GM19397 (cell line): ENCODE measurements around the gene ADGRB3.

ENCODE experiments used
- ATAC-seq: cut with Tn5 transposase; IDR thresholded peaks from one replicate; pipeline ENCODE4 v1.9.1; 2021; ENCODE audit warnings: mild to moderate bottlenecking, moderate library complexity; ENCODE audit not compliant: unreplicated experiment

The ADGRB3 gene

GRCh38 chr6:68701159-68701558 is 66.1 kb downstream of the ADGRB3 start:
- no peak for ATAC-seq

DNA sequence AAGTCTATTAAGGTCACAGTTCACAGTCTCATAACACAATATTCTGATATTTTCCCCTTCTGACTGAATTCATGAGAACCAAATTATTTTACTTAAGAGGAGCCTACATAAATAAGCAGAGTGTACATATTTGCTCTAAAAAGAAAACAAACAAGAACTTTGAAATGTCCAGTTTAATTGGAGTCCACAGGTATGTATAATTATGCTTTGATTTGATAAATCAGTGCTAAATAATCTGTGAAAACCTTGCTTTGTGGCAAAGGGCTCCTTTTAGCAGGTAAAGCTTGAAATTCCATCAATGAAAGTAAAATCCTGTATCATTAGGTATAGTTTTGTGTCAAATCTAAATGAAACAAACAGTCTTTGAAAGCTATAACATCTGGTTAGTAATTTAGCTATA is 69.4 kb downstream of the ADGRB3 start:
- ATAC-seq = no peak

- no peak for ATAC-seq
These were observed 74.0 kb downstream of the ADGRB3 start for GRCh38 chr6:68709091-68709490.

DNA sequence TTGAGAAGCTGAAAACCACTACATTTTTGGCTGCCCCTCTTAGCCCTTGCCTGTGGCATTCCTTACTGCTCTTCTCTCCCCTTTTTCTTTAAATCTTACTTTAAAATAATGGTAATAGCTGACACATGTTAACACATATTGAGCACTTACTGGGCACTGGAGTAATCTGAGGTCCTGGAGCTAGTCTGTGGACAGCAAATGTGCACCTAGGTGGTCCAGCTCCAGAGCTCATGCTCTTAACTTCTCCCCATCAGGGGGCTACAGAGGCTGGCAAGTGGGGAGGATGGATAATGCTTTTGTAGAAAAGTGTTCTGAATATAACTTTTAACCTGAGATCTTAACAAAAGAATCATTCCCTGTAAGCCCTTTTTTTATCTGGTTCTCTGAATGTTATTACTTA is 74.8 kb downstream of the ADGRB3 start:
- no peak for ATAC-seq

DNA sequence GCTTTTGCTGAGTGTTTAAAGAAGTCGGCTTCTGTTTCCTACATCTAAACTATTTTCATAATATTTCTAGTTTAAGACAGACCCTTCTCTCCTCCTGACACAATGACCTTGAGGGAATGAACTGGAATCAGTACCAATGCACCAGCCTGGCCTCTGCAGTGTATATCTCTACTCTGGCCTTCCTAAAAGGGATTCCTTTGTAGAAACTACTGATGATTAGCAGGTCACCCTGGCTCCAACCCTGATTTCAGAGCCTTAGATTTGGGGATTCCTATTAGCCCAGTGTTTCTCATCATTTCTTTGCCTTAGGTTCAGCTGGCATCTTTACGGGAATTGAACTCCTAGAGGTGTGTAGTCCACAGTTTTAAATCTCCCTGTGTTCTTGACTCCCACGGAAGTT is 75.4 kb downstream of the ADGRB3 start:
- no peak for ATAC-seq

DNA sequence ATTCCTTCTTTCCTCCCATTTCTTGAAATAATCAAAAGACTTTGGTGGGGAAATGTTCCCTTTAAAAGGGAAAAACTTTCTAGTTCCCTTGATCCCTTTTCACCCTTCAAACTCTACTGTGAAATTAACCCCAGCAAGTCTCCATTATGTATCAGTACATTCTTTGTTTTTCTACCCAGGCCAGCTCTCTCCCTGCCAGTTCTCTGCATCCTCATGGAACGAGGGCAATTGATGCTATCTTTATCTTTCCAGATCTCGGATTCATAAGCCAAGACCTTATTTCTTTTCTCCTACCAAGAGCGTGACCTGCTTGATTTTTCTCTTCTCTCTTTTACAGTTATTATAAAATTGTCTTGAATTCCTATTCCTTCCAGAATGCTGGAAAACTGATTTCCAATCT is 75.8 kb downstream of the ADGRB3 start:
- no peak for ATAC-seq

- no peak for ATAC-seq
These were observed 76.4 kb downstream of the ADGRB3 start for GRCh38 chr6:68711386-68712000.

GRCh38 chr6:68716620-68717019 is 81.5 kb downstream of the ADGRB3 start:
- ATAC-seq = no peak

DNA sequence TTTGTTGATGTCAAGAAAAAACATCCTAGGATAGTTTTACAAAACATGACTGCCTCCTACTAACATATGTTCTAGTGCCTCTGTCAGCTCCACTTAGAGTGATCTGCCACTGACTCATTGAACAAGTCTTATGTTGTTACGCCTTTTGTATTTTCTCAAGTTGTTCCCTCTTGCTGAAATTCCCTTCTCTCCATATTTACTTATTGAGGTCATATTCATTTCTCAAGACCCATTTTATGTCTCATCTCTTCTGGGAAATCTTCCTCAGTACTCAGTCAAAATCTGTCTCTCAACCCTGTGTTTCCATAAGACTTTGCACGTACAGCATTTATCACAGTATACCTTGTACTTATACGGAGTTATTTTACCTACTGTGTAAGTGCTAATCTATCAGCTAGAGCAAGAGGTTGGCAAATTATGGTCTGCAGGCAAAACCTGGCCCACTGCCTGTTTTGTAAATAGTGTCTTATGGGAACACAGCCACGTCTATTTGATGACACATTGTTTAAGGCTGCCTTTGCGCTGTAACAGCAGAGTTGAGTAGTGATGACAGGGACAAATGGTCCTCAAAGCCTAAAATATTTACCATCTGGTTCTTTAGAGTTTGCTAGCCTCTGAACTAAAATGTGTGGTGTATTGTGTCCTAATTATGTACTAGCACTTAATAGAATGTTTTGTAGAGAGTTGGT is 83.4 kb downstream of the ADGRB3 start:
- ATAC-seq = no peak

- no peak for ATAC-seq
These were observed 84.7 kb downstream of the ADGRB3 start for GRCh38 chr6:68719761-68720160.

DNA sequence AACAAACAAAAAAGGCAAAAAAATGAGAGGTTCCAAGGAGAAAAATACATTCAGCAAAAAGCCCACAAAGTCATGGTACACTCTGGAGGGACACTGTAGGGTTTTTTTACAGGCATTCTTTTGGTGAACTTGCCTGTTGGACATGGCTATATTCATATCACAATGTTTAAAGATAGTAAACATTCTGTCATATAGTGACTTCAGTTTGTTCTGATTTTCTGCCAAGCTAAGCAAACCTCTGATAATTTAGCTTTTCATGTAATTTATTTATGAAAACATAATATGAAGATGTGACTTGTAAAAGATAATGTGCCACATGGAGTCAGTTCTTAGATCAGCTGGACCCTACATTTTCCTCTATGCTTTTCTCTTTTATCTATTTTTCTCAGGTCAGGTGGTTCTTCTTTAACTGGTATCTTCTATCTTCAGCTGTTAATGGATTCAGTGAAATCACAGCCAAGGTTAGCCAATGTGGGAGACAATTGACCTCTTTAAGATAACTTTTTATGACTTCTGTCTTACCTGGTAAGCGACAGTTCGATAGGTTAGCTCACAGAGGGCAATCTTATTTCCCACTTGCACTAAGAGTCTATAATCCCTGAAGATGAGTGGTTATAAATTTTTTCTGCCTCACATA is 87.9 kb downstream of the ADGRB3 start:
- no peak for ATAC-seq

GRCh38 chr6:68724060-68724459 is 89.0 kb downstream of the ADGRB3 start:
- no peak for ATAC-seq

GRCh38 chr6:68726337-68726736 is 91.3 kb downstream of the ADGRB3 start:
- ATAC-seq = no peak

DNA sequence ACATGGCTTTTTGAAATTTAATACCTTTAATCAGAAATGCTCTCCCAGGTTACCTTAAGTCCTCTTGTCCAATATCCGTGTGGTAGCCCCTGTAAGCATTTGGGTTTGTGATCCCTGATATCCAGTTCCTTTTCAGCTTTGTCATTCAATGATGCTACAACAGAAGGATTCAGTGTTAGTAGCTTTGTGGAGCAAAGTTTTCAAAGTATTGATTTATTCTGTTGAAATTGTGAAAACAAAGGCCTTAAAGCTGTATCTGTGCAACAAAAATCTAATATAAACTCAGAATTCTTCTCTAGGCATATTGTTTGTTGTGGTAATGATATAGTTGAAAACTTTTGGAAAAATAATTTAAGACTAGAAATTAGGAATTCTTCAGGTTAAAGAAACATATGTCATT is 91.9 kb downstream of the ADGRB3 start:
- no peak for ATAC-seq

GRCh38 chr6:68727699-68728098 is 92.6 kb downstream of the ADGRB3 start:
- no peak for ATAC-seq

DNA sequence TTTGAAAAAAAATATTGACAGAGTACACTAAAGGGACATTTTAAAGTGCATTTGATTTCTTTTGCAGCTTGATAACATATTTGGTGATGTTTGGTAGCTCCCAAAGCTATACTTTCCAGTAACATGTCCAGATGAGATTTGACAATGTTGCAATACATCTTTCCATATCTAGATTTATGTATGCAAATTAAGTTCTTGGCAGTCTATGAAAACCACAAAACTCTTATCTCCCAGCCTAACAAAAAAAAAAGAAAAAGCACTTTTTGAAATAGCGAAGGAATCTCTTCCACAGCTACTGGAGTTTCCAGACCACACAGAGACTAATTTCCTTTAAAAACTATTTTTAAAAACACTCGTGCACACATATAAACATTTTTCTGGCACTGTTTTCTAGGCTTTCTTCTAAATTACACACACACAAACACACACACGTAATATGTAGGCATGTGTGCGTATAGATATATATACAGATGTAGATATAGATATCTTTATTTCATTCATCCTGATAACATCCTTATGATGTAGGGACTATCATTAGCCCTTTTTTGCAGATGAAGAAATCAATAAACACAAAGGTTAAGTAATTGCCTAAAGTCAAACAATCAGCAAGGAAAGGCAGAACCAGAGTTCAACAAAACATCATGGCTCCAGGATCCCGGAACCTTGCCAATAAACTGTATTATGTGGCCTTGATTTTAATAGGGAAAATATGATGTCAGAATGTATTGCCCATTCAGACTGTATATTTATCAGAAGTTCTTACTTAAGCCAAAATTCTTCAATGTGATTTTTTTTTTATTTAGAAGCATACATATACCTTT is 93.3 kb downstream of the ADGRB3 start:
- no peak for ATAC-seq

DNA sequence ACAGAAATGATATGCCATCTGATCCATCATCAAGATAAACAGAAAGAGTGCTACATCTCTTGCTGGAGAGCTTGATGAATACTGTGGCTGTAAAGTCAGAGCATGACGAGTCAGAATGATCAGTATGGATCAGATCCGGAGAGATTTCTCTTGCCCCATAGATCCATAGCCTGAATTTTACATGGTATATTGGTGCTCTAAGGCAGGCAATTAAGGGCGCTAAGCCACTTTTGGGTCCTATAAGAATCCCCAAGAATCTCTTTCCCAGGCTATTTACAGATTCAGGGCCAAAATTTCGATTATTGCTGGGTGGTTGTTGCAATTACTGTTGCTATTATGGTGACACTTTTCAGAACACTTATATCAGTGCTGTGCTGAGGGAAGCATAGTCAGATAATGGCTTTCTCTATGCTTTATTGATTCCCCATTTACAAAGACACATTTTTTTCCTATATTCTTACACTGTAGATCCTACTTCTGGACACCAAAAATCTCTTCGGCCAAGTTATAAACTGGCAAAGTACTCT is 94.4 kb downstream of the ADGRB3 start:
- no peak for ATAC-seq

GRCh38 chr6:68730291-68731054 is 95.4 kb downstream of the ADGRB3 start:
- no peak for ATAC-seq

GRCh38 chr6:68732423-68732822 is 97.3 kb downstream of the ADGRB3 start:
- no peak for ATAC-seq

DNA sequence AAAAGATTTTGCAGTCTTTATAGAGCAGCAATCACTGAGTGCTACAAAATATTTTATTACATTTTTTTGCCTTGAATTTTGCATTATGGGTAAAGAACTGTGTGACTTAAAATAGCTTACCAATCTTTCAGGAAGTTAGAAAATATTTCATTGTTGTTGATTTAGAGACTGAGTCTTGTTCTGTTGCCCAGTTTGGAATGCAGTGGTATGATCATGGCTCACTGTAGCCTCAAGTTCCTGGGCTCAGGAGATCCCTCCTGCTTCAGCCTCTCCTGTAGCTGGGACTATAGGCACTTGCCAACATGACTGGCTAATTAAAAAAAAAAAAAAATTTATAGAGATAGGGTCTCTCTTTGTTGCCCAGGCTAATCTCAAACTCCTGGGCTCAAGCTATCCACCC is 100.8 kb downstream of the ADGRB3 start:
- ATAC-seq = no peak

DNA sequence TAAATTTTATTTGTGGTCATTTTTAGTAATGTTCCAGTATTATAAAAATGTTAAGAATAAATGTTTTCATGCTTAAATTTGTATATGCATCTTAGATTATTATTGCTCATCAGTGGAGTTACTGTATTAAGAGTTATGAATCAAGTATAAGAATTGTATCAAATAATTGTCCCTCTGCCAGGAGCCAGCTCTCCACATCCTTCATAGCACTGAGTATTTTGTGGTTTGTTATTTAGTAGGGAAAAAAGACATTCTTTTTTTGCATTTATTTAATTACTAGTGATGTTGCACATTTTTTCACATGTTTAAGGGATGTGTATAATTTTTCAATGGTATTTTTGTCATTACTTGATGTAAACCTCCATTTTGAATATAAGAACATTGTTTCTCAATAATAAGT is 102.0 kb downstream of the ADGRB3 start:
- ATAC-seq = no peak
